HepG2 (cell line): ENCODE measurements around the gene ZBTB9. TPM values are rescaled to one million over a fixed set of nuclear protein-coding genes. Genes with fewer than 3 reads are reported as not detected.

Source experiments
- CHCHD3 ChIP-seq: sonication (generic); formaldehyde crosslinking; IDR thresholded peaks from 2 replicates; pipeline ENCODE4 v1.8.0; 2022; ENCODE audit warnings: mild to moderate bottlenecking, missing genetic modification reagents, moderate library complexity
- DPF2 ChIP-seq: sonication (generic); formaldehyde crosslinking; IDR thresholded peaks from 2 replicates; pipeline ENCODE4 v1.4.0; 2020; ENCODE audit warnings: mild to moderate bottlenecking, low read depth, missing genetic modification reagents, borderline replicate concordance
- EEA1 ChIP-seq: sonication (generic); formaldehyde crosslinking; IDR thresholded peaks from 2 replicates; pipeline ENCODE4 v1.5.1; 2020; ENCODE audit warnings: mild to moderate bottlenecking, missing genetic modification reagents, borderline replicate concordance
- EP300 ChIP-seq, 3 experiments: sonication (generic) in 1 of 3; formaldehyde crosslinking in 1 of 3; IDR thresholded peaks; 2 replicates each; pipeline versions ENCODE4 v1.5.1 to v1.6.1; 2011 to 2020; ENCODE audit warnings: low read depth in 2 of 3, low read length in 2 of 3, borderline replicate concordance in 1 of 3, improper control_type of control experiment in 1 of 3, mild to moderate bottlenecking in 1 of 3, missing genetic modification reagents in 1 of 3, moderate library complexity in 1 of 3
- HDAC2 ChIP-seq: sonication (generic); formaldehyde crosslinking; IDR thresholded peaks from 2 replicates; pipeline ENCODE4 v1.4.0; 2020; ENCODE audit warnings: missing genetic modification reagents
- HIVEP1 ChIP-seq: sonication (generic); formaldehyde crosslinking; IDR thresholded peaks from 2 replicates; pipeline ENCODE4 v1.4.0; 2020; ENCODE audit warnings: mild to moderate bottlenecking, missing genetic modification reagents
- KLF13 ChIP-seq: sonication (generic); formaldehyde crosslinking; IDR thresholded peaks from 2 replicates; pipeline ENCODE4 v1.4.0; 2020; ENCODE audit warnings: mild to moderate bottlenecking, missing genetic modification reagents
- PAF1 ChIP-seq: IDR thresholded peaks from 2 replicates; pipeline ENCODE4 v1.6.1; 2016; ENCODE audit warnings: missing genetic modification reagents, missing compliant biosample characterization
- PATZ1 ChIP-seq: sonication (generic); formaldehyde crosslinking; IDR thresholded peaks from 2 replicates; pipeline ENCODE4 v1.4.0; 2020; ENCODE audit warnings: missing genetic modification reagents
- PHF20 ChIP-seq: sonication (generic); formaldehyde crosslinking; IDR thresholded peaks from 2 replicates; pipeline ENCODE4 v1.5.0; 2020; ENCODE audit warnings: mild to moderate bottlenecking, missing genetic modification reagents
- TFE3 ChIP-seq: IDR thresholded peaks from 2 replicates; pipeline ENCODE4 v1.6.1; 2016
- YEATS2 ChIP-seq: sonication (generic); formaldehyde crosslinking; IDR thresholded peaks from 2 replicates; pipeline ENCODE4 v1.4.0; 2020; ENCODE audit warnings: missing genetic modification reagents, borderline replicate concordance
- ZBTB38 ChIP-seq: sonication (generic); formaldehyde crosslinking; IDR thresholded peaks from 2 replicates; pipeline ENCODE4 v1.5.1; 2020; ENCODE audit warnings: mild to moderate bottlenecking, missing genetic modification reagents
- ZNF501 ChIP-seq: sonication (generic); formaldehyde crosslinking; IDR thresholded peaks from 2 replicates; pipeline ENCODE4 v1.5.1; 2020; ENCODE audit warnings: mild to moderate bottlenecking, moderate library complexity, missing genetic modification reagents
- ZNF564 ChIP-seq: sonication (generic); formaldehyde crosslinking; IDR thresholded peaks from 2 replicates; pipeline ENCODE4 v1.8.1; 2023; ENCODE audit warnings: mild to moderate bottlenecking, missing genetic modification reagents
- ZNF577 ChIP-seq: sonication (generic); formaldehyde crosslinking; IDR thresholded peaks from 2 replicates; pipeline ENCODE4 v1.4.0; 2020; ENCODE audit warnings: mild to moderate bottlenecking, low read depth, missing genetic modification reagents, borderline replicate concordance
- ZNF768 ChIP-seq: sonication (generic); formaldehyde crosslinking; IDR thresholded peaks from 2 replicates; pipeline ENCODE4 v1.4.0; 2020; ENCODE audit warnings: missing genetic modification reagents
- ZNF777 ChIP-seq: sonication (generic); formaldehyde crosslinking; IDR thresholded peaks from 2 replicates; pipeline ENCODE4 v1.4.0; 2020; ENCODE audit warnings: missing genetic modification reagents
- ZNF781 ChIP-seq: sonication (generic); formaldehyde crosslinking; IDR thresholded peaks from 2 replicates; pipeline ENCODE4 v1.5.1; 2020; ENCODE audit warnings: borderline replicate concordance, mild to moderate bottlenecking, missing genetic modification reagents; ENCODE audit errors: not compliant biosample characterization
- ZNF788 ChIP-seq: sonication (generic); formaldehyde crosslinking; IDR thresholded peaks from 2 replicates; pipeline ENCODE4 v1.5.0; 2020; ENCODE audit warnings: mild to moderate bottlenecking, missing genetic modification reagents, borderline replicate concordance
- ZSCAN21 ChIP-seq: sonication (generic); formaldehyde crosslinking; IDR thresholded peaks from 2 replicates; pipeline ENCODE4 v1.8.0; 2022; ENCODE audit warnings: mild to moderate bottlenecking, missing genetic modification reagents, moderate library complexity, borderline replicate concordance
- polyA plus RNA-seq, 8 experiments: library from polyadenylated mRNA; depleted of rRNA in 3 of 8; stranded (reverse) in 7 of 8; unstranded in 1 of 8; fragments of >200 nt; fragmentation: Illumina TruSeq in 4 of 8; extraction: Trizol in 4 of 8; gene quantifications; 2 replicates each; pipeline versions ENCODE4 v1.2.1 to v1.2.3, GENCODE V29; 2011 to 2016; ENCODE audit warnings: low read depth in 4 of 8, missing spikeins in 1 of 8, mixed read lengths in 1 of 8; ENCODE audit not compliant: insufficient read depth in 1 of 8
- total RNA-seq, 5 experiments: library from RNA; depleted of rRNA; stranded (reverse); fragments of >200 nt; fragmentation: Illumina TruSeq; extraction: Trizol; gene quantifications; 2 replicates each; pipeline ENCODE4 v1.2.3, GENCODE V29; 2016; ENCODE audit warnings: low read depth in 1 of 5
- TF ChIP-seq, protein P1 (sequence below): sonication (generic); formaldehyde crosslinking; IDR thresholded peaks from 2 replicates; pipeline ENCODE4; 2020; ENCODE audit warnings: missing genetic modification reagents, mild to moderate bottlenecking, borderline replicate concordance

Gene ZBTB9
- total and polyA plus RNA-seq, 2 of the 13 experiments (the other 11 are each of a cell fraction or from before 2014, with no cell fraction given) = 5.3 to 9.2 TPM

DNA sequence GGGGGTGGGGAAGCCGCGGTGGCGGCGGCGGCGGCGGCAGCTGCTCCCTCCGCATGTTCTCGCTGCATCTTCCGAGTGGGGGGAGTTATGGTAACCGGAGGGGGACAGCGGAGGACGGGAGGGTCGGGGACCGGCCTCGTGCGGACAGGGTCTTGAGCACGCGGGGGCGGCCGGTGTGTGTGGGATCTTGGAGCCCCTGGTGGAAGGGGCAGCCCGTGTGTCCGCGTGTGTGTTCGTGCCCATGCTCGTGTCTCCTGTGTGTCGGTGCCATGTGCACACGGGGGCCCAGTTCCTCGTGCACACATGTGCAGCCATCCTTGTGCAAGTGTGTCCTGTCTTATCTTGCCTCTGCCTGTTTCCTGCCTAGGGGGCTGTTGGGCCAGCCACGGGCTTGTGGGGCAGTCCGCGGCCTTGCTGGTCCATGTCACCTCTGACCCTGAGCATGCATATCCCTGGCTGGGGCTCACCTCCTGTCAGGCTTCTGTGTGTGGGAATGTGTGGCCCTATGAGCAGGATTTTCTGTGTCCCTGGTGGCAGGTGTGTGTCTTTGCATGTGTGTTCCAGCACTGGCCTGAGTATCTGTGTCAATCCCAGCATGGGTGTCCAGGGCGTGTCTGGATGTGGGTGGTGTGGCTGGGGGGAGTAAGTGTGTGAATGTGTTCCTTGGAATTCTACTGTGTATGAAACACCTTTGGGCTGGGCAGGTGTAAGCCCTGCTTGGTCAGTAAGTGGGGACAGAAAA, 26.0 kb upstream of the ZBTB9 start (continued):
- TF ChIP-seq, protein P1, sequence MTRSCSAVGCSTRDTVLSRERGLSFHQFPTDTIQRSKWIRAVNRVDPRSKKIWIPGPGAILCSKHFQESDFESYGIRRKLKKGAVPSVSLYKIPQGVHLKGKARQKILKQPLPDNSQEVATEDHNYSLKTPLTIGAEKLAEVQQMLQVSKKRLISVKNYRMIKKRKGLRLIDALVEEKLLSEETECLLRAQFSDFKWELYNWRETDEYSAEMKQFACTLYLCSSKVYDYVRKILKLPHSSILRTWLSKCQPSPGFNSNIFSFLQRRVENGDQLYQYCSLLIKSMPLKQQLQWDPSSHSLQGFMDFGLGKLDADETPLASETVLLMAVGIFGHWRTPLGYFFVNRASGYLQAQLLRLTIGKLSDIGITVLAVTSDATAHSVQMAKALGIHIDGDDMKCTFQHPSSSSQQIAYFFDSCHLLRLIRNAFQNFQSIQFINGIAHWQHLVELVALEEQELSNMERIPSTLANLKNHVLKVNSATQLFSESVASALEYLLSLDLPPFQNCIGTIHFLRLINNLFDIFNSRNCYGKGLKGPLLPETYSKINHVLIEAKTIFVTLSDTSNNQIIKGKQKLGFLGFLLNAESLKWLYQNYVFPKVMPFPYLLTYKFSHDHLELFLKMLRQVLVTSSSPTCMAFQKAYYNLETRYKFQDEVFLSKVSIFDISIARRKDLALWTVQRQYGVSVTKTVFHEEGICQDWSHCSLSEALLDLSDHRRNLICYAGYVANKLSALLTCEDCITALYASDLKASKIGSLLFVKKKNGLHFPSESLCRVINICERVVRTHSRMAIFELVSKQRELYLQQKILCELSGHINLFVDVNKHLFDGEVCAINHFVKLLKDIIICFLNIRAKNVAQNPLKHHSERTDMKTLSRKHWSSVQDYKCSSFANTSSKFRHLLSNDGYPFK (CRISPR knock-in tag) = peak; percentile 48; the same call in 1 of the 2 replicates
- peak; percentile 81; the same call in 1 of the 2 replicates for TF ChIP-seq KLF13 (CRISPR knock-in tag)
- peak; percentile 66 for TF ChIP-seq ZNF501 (CRISPR knock-in tag)
- TF ChIP-seq ZNF564 = 0 out of 2 replicates have a peak, but pooled peaks have one; percentile 28
- peak; percentile 51; the same call in 1 of the 2 replicates for TF ChIP-seq TFE3
- TF ChIP-seq CHCHD3 (CRISPR knock-in tag) = no peak
- peak; percentile 71; the same call in 1 of the 2 replicates for TF ChIP-seq ZNF788 (CRISPR knock-in tag)
- 0 out of 2 replicates have a peak, but pooled peaks have one; percentile 8 for TF ChIP-seq PHF20 (CRISPR knock-in tag)
- peak; percentile 49 for TF ChIP-seq PATZ1 (CRISPR knock-in tag)
- TF ChIP-seq ZNF768 (CRISPR knock-in tag) = peak; percentile 75
- peak; percentile 14 for TF ChIP-seq ZNF781 (CRISPR knock-in tag)
- peak; percentile 77 for TF ChIP-seq ZSCAN21 (CRISPR knock-in tag)
- TF ChIP-seq DPF2 = 0 out of 2 replicates have a peak, but pooled peaks have one; percentile 34
- 0 out of 2 replicates have a peak, but pooled peaks have one; percentile 29 for TF ChIP-seq ZNF777
- TF ChIP-seq PAF1 (CRISPR knock-in tag) = no peak
- TF ChIP-seq YEATS2 (CRISPR knock-in tag) = 0 out of 2 replicates have a peak, but pooled peaks have one; percentile 27
- TF ChIP-seq ZBTB38 = peak; percentile 76
- peak; percentile 60; the same call in 1 of the 2 replicates for TF ChIP-seq HDAC2
- 0 out of 2 replicates have a peak, but pooled peaks have one; percentile 57 for TF ChIP-seq HIVEP1
- TF ChIP-seq EP300 (IDR thresholded peaks at IDR 0.05; ENCODE audit: low read depth in 2 of 2, low read length in 2 of 2) = no peak
- TF ChIP-seq EP300 (CRISPR knock-in tag; IDR thresholded peaks at IDR 0.05; ENCODE audit: borderline replicate concordance) = peak; percentile 41; the same call in 1 of the 2 replicates
- 0 out of 2 replicates have a peak, but pooled peaks have one; percentile 80 for TF ChIP-seq EEA1 (CRISPR knock-in tag)
- no peak for TF ChIP-seq ZNF577 (CRISPR knock-in tag)
